GM12874 (cell line): ENCODE results near the gene TOM1L2.
A peak's percentile ranks its signal among the peaks of the same experiment; 100 is the strongest.

ENCODE experiments used
- CTCF ChIP-seq: IDR thresholded peaks from 2 replicates; pipeline ENCODE4 v1.5.1; 2011; ENCODE audit warnings: low read depth, mild to moderate bottlenecking, control low read depth, low read length, moderate library complexity; ENCODE audit not compliant: insufficient read depth

Gene TOM1L2

DNA sequence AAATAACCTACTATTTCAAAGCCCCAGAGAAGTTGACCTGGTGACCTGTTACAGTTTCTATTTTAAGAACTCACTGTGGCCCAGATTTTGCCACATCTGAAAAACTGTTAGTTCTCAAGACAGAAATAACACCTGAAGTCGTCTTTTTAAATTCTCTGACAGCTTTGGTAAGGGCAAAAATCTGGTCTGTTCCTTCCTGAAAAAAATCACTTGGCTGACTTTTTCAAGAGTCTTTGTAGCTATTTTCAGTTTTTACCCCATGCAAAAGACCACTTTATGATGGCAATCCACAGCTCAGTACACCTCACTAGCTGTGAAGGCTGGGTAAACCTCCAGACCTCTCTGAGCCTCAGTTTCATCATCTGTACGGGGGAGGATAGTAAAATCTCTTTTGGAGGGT lies 74.8 kb downstream of the TOM1L2 start:
- no peak for TF ChIP-seq CTCF

DNA sequence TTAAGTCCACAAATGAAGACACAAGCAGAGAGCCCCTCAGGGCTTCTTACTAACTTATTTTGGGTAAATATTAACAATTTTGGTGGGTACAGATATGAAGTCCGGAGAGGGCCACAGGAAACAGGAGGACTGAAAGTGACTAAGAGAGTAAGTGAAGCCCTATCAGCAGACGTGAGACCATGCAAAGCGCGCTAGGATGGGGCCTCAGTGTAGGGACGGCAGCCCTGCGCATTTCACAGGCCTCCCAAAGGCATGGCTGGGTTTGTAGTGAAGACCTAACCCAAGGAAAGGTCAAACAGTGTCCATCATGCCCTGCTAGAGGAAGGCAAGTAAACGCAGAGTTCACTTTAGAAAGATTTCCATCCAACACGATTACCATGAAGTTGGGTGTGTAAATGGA lies 75.5 kb downstream of the TOM1L2 start:
- TF ChIP-seq CTCF: no peak

DNA sequence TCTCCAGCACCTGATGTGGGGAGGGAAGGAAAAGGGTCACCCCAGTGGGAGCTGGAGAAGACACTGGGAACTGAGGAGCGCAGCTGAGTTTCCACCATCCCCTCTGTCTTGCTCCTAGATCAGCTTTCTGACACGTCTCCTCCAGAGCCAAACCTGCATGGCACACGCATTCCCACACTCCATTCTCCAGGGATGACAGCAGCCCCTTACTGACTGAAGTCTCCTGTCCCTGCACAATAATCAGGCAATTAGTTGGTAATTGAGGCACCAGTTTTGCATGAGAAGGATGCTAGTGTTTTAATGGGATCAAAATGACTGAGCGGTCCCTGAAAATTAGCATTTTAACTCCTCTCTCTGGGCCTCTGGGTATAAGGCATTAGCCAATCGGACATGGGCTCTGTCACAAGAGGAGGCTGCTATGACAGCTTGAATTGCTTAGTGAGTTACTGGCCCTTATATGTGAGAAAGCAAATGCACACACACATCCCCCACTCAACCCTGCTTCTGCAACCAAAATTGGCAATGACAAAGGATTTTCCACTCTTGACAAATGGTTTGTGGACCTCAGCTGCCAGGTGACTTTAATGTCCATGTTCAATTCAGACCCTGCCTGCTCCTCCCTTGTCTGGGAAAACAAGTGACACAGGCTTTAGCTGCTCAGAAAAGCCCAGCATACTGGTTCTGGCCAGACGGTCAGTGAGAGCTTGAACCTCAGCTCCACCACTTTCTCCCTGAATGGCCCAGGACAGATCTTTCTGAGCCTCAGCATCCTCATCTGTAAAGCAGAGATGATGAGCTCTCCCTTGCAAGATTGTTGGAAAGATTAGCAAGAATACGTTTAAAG lies 78.2 kb downstream of the TOM1L2 start:
- TF ChIP-seq CTCF: no peak

- no peak for TF ChIP-seq CTCF
Observed at GRCh38 chr17:17892731-17893130, 79.5 kb downstream of the TOM1L2 start.

GRCh38 chr17:17892009-17892408 lies 80.2 kb downstream of the TOM1L2 start:
- TF ChIP-seq CTCF: no peak

GRCh38 chr17:17890773-17891759 lies 81.1 kb downstream of the TOM1L2 start:
- TF ChIP-seq CTCF: peak; percentile 74

- no peak for TF ChIP-seq CTCF
Observed at GRCh38 chr17:17889922-17890321, 82.3 kb downstream of the TOM1L2 start.
